Esophagus squamous epithelium (tissue), 4 donors: ENCODE data around the gene SLAMF7.

ENCODE experiments used
- POLR2A ChIP-seq, 4 donors: fragments of 450-650 bp; IDR thresholded peaks; one replicate each; pipeline ENCODE4 v1.6.1; 2017; ENCODE audit warnings: antibody characterized with exemption in 4 of 4, mild to moderate bottlenecking in 4 of 4, moderate library complexity in 3 of 4
- TF ChIP-seq, protein P1 (sequence below), 6 experiments: fragments of 450-650 bp in 4 of 6; fragments of 200-600 bp in 2 of 6; sonication (generic) in 2 of 6; IDR thresholded peaks; one replicate each; pipeline ENCODE4 v1.5.1; 2016 to 2019; ENCODE audit warnings: antibody characterized with exemption in 6 of 6, mild to moderate bottlenecking in 4 of 6, moderate library complexity in 4 of 6

DNA sequence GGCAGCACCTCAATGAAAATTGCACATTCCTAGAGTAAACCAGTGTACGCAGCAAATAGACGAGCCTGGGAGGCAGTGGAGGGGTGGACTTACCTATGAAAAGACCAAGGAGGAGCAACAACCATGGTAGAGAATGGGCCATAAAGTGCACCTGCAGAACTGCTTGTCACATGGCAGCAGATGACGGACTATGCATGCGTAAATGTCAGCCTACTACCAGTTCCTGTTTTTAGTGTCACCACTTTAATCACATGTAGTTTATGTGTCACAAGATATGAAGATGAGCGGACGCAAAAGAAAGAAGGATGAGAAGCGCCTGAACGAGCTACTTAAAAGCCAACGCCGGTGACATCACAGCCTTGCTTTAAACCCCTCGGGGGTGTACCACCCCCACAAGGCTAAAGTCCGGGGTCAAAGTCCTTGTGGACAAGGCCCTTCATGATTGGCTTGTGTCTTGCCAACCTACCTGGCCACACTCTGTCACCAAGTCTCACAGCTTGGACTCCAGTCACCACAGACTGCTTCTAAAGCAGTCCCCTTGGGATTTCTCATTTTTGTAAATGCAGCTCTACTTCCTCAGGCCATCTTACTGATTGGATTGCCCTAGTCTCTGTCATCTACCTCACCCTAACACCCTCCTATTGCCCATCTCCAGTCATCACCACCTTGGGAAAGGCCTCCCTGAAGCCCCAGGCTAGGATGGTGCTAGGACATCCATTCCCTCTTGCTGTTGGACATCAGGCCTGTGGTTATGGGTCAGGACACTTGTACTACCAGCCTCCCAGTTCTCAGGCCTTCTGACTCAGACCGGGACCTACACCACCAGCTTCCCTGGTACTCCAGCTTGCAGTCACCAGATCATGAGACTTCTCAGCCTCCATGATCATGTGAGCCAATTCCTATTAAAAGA, 50.9 kb downstream of the SLAMF7 start:
- TF ChIP-seq POLR2A (IDR thresholded peaks at IDR 0.05), result no peak
- TF ChIP-seq, protein P1, sequence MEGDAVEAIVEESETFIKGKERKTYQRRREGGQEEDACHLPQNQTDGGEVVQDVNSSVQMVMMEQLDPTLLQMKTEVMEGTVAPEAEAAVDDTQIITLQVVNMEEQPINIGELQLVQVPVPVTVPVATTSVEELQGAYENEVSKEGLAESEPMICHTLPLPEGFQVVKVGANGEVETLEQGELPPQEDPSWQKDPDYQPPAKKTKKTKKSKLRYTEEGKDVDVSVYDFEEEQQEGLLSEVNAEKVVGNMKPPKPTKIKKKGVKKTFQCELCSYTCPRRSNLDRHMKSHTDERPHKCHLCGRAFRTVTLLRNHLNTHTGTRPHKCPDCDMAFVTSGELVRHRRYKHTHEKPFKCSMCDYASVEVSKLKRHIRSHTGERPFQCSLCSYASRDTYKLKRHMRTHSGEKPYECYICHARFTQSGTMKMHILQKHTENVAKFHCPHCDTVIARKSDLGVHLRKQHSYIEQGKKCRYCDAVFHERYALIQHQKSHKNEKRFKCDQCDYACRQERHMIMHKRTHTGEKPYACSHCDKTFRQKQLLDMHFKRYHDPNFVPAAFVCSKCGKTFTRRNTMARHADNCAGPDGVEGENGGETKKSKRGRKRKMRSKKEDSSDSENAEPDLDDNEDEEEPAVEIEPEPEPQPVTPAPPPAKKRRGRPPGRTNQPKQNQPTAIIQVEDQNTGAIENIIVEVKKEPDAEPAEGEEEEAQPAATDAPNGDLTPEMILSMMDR (IDR thresholded peaks at IDR 0.05), result no peak
